Measurements from ENCODE around the gene IQCH. TPM values are rescaled to one million over a fixed set of nuclear protein-coding genes. Genes with fewer than 3 reads are reported as not detected.
"Not testable (repeated sequence)": the region's sequence is repeated elsewhere in the genome, so short reads cannot be mapped to it uniquely, and the experiment has no call there.

The IQCH gene
- total RNA-seq, 4 donors from 2014 or later: 0.66 to 3.0 (median 2.0) TPM

DNA sequence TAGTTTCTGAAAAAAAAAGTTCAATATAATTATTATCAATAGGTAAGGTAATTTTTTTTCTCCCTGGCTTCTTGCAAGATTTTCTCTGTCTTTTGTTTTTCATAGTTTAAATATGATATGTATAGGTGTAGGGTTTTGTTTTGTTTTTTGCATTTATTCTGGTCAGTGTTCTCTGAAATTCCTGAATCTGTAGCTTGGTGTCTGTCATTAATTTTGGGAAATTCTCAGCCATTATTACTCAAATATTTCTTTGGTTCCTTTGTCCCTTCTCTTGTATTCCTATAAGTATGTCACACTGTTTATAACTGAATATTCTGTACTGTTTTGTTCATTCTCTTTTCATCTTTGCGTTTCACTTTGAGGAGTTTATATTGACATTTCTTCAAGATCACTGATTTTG is 22.1 kb downstream of the IQCH start:
- TF ChIP-seq POLR2A (IDR thresholded peaks at IDR 0.05) (no peak), CTCF (IDR thresholded peaks at IDR 0.05) (no peak)
- Histone ChIP-seq H3K9me3 (peaks cover 0 to 26% (median 6%) of the 10 kb centered on the region in 4 donors), H3K27me3 (no peaks in the 10 kb centered on the region), H3K4me3 (no peak overlapping the region), H3K4me1 (no peaks in the 10 kb centered on the region), H3K27ac (no peak overlapping the region), H3K36me3 (no peaks in the 10 kb centered on the region)
- no peak for DNase-seq (ENCODE audit: low spot score in 2 of 2)
- 91 to 95% methylated on average over 1 of the region's 1 CpG for WGBS, 2 donors

DNA sequence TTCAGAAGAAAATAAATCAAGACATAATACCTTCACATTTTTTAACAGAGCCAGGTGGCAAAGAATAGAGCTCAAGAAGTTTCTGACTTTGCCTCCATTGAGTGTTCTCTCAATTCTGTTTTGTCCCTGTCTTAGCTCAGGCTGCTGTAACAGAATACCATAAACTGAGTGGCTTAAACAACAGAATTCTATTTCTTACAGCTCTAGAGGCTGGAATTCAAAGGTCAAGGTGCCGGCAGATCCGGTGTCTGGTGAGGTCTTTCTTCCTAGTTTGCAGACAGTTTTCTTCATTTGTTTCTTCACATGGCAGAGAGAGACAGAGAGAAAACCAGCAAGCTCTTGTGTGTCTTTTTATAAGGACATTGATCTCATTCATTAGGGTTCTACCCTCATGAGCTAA is 25.6 kb downstream of the IQCH start:
- WGBS, 2 donors: 31 to 41% methylated on average over 2 of the region's 2 CpGs
- DNase-seq (ENCODE audit: low spot score in 2 of 2): no peak
- Histone ChIP-seq H3K36me3 (no peaks in the 10 kb centered on the region), H3K4me3 (no peak overlapping the region), H3K9me3 (peaks cover 0 to 3% (median under 1%) of the 10 kb centered on the region in 4 donors), H3K27me3 (no peaks in the 10 kb centered on the region), H3K27ac (no peak overlapping the region), H3K4me1 (no peaks in the 10 kb centered on the region)
- TF ChIP-seq EP300 (IDR thresholded peaks at IDR 0.05) (no peak), CTCF (IDR thresholded peaks at IDR 0.05) (no peak), POLR2A (IDR thresholded peaks at IDR 0.05) (no peak)

DNA sequence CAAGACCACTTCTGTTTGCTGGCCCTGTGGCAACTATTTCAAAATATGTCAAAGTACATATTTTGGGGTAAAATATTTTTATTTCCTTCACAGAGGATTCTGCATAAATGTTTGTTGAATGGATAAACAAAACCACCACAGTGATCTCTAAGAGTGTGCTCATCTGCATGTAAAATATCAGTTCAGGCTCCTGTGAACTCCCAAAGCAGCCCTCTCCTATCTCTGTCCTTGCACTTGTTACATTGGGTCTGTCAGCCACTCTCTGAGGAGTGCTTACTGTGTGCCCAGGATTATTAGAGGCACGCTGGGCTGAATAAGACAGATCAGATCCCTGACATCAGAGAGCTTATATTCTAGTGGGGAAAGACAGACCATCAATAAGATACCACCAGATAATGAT is 27.1 kb downstream of the IQCH start:
- no peak for TF ChIP-seq CTCF (IDR thresholded peaks at IDR 0.05)
- TF ChIP-seq EP300 (IDR thresholded peaks at IDR 0.05): no peak
- no peak for TF ChIP-seq POLR2A (IDR thresholded peaks at IDR 0.05)
- Histone ChIP-seq H3K27me3 (no peaks in the 10 kb centered on the region), H3K27ac (no peak overlapping the region), H3K4me3 (no peak overlapping the region), H3K36me3 (no peaks in the 10 kb centered on the region), H3K4me1 (no peaks in the 10 kb centered on the region), H3K9me3 (peaks cover 0 to 12% (median 5%) of the 10 kb centered on the region in 4 donors)
- DNase-seq (ENCODE audit: low spot score in 2 of 2): no peak
- WGBS, 2 donors: 72 to 85% methylated on average over 1 of the region's 1 CpG

GRCh38 chr15:67285625-67286024 is 31.0 kb downstream of the IQCH start:
- peaks cover 0 to 17% (median 5%) of the 10 kb centered on the region in 4 donors for H3K9me3 ChIP-seq
- not testable (repeated sequence) for H3K4me3 ChIP-seq; H3K36me3 ChIP-seq; H3K27me3 ChIP-seq; DNase-seq (ENCODE audit: low spot score in 2 of 2); H3K27ac ChIP-seq; H3K4me1 ChIP-seq

DNA sequence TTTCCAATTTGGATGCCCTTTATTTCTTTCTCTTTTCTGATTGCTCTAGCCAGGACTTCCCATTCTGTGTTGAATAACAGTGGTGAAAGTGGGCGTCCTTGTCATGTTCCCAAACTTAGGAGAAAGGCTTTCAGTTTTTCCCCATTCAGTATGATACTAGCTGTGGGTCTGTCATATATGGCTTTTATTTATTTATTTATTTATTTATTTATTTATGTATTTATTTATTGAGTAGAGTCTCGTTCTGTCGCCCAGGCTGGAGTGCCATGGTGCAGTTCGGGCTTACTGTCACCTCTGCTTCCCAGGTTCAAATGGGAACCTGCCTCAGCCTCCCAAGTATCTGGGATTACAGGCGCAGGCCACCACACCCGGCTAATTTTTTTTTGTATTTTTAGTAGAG is 31.8 kb downstream of the IQCH start:
- DNase-seq (ENCODE audit: low spot score in 2 of 2): not testable (repeated sequence)
- 95 to 97% methylated on average over 6 of the region's 6 CpGs for WGBS, 2 donors

GRCh38 chr15:67290319-67290718 is 35.7 kb downstream of the IQCH start:
- WGBS, 2 donors: 92 to 93% methylated on average over 1 of the region's 1 CpG
- H3K27me3 ChIP-seq: no peaks in the 10 kb centered on the region

More for the DNA sequence above, 31.8 kb downstream of the IQCH start:
- not testable (repeated sequence) for H3K27ac ChIP-seq, H3K27me3 ChIP-seq, H3K4me3 ChIP-seq, H3K36me3 ChIP-seq, H3K4me1 ChIP-seq
- peaks cover 0 to 17% (median 5%) of the 10 kb centered on the region in 4 donors for H3K9me3 ChIP-seq

More at GRCh38 chr15:67290319-67290718, 35.7 kb downstream of the IQCH start:
- no peak overlapping the region for H3K27ac ChIP-seq
- H3K36me3 ChIP-seq: no peaks in the 10 kb centered on the region
- no peaks in the 10 kb centered on the region for H3K4me1 ChIP-seq
- DNase-seq (ENCODE audit: low spot score in 2 of 2): no peak
- no peak overlapping the region for H3K4me3 ChIP-seq
- peaks cover 0 to 15% (median 3%) of the 10 kb centered on the region in 4 donors for H3K9me3 ChIP-seq
- TF ChIP-seq CTCF (IDR thresholded peaks at IDR 0.05) (no peak), EP300 (IDR thresholded peaks at IDR 0.05) (no peak), POLR2A (IDR thresholded peaks at IDR 0.05) (no peak)

All from tibial nerve (tissue), 4 donors.